ENCODE data around the gene TBC1D22A. TPM values are rescaled to one million over a fixed set of nuclear protein-coding genes. Genes with fewer than 3 reads are reported as not detected.

Gene TBC1D22A
- total and polyA plus RNA-seq, 9 of the 15 experiments (the other 6 are each of a cell fraction or from before 2014, with no cell fraction given): 0.20 to 11.5 (median 5.2) TPM

DNA sequence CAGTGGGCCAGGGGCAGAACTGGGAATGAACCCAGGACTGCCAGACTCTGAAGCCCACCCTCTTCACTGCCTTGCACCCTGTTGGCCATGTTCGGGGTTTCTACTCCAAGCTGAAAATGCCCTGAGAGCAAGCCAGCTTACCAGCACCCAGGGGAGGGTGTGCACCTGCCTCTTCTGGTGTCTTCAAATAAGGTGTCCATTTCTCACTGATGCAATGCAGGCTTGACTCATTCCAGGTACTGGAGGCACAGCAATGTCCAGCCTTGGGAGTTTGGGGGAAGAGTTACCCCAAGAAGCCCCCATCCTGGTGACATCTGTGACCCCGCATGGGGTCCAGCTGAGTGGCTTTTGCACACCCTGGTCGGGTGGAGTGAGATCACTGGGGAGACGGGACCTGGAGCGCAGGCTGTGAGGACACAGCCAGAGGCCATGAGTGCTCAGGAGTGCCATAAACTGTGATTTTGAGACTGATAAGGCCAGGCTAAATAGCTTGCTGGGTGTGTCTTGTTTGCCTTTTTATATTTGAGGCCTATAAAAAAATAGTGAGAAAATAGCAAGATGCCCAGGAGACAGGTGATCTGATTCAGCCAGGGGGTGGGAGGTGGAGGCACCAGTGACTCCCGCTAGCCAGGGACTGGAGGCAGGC lies 19.8 kb upstream of the TBC1D22A start:
- no TSS peak for BruUV-seq (replicated peaks)
- no peak overlapping the region for H3K9ac ChIP-seq (ENCODE audit: insufficient read depth in 1 of 2, low read depth in 2 of 2, low read length in 2 of 2)
- DNase-seq (ENCODE audit: extremely low read depth in 1 of 4, low spot score in 3 of 4): no peak
- no peaks in the 10 kb centered on the region for H3K9me3 ChIP-seq (replicated peaks; ENCODE audit: control insufficient read depth, insufficient read depth, low read depth, low read length)
- in situ Hi-C loops (cut with MboI) (no loop called here), intact Hi-C loops (cut with micrococcal nuclease) (no loop called here)
- no peak overlapping the region for H3K4me3 ChIP-seq
- H3K27me3 ChIP-seq (ENCODE audit: control insufficient read depth in 2 of 2, insufficient read depth in 2 of 2, low read length in 2 of 2): peaks cover 0 to 5% of the 10 kb centered on the region in 2 experiments; a peak in 2 of 5 replicates
- no peaks in the 10 kb centered on the region for H3K79me2 ChIP-seq (ENCODE audit: control insufficient read depth, insufficient read depth, low read length)
- ATAC-seq: no peak
- peaks cover 5 to 20% of the 10 kb centered on the region in 2 experiments; a peak in 3 of 5 replicates for H3K4me1 ChIP-seq (replicated peaks in 1 of 2; ENCODE audit: control insufficient read depth in 2 of 2, insufficient read depth in 2 of 2, low read length in 2 of 2)
- H4K20me1 ChIP-seq (replicated peaks; ENCODE audit: control insufficient read depth, insufficient read depth, low read length): no peaks in the 10 kb centered on the region
- WGBS (ENCODE audit: insufficient coverage, low coverage, missing lambda C conversion rate): 53% methylated on average over 4 of the region's 6 CpGs
- H3K9me1 ChIP-seq (ENCODE audit: control insufficient read depth, insufficient read depth, low read length): no peaks in the 10 kb centered on the region
- no peak overlapping the region for H3K27ac ChIP-seq (ENCODE audit: extremely low read depth, low read depth, low read length)
- no peak overlapping the region for H2AFZ ChIP-seq (ENCODE audit: low read depth, low read length)
- H3K36me3 ChIP-seq (ENCODE audit: control insufficient read depth, insufficient read depth, low read length): no peaks in the 10 kb centered on the region
- ChIA-PET CTCF (ENCODE audit: low intra/inter-chr PET ratio) (no interaction called here), POLR2A (interaction anchor here (0.5 to 3.9 kb wide), 4 partner anchors 12 to 19 kb away, joined by 3 to 21 read pairs (median 3); partner anchors contain the start of gene TBC1D22A)
- no peak overlapping the region for H3K4me2 ChIP-seq (ENCODE audit: insufficient read depth, low read length)
- no peak for FAIRE-seq
- no peak for TF ChIP-seq JUNB (CRISPR knock-in tag; conservative IDR thresholded peaks at IDR 0.05)
- TF ChIP-seq, protein P1, sequence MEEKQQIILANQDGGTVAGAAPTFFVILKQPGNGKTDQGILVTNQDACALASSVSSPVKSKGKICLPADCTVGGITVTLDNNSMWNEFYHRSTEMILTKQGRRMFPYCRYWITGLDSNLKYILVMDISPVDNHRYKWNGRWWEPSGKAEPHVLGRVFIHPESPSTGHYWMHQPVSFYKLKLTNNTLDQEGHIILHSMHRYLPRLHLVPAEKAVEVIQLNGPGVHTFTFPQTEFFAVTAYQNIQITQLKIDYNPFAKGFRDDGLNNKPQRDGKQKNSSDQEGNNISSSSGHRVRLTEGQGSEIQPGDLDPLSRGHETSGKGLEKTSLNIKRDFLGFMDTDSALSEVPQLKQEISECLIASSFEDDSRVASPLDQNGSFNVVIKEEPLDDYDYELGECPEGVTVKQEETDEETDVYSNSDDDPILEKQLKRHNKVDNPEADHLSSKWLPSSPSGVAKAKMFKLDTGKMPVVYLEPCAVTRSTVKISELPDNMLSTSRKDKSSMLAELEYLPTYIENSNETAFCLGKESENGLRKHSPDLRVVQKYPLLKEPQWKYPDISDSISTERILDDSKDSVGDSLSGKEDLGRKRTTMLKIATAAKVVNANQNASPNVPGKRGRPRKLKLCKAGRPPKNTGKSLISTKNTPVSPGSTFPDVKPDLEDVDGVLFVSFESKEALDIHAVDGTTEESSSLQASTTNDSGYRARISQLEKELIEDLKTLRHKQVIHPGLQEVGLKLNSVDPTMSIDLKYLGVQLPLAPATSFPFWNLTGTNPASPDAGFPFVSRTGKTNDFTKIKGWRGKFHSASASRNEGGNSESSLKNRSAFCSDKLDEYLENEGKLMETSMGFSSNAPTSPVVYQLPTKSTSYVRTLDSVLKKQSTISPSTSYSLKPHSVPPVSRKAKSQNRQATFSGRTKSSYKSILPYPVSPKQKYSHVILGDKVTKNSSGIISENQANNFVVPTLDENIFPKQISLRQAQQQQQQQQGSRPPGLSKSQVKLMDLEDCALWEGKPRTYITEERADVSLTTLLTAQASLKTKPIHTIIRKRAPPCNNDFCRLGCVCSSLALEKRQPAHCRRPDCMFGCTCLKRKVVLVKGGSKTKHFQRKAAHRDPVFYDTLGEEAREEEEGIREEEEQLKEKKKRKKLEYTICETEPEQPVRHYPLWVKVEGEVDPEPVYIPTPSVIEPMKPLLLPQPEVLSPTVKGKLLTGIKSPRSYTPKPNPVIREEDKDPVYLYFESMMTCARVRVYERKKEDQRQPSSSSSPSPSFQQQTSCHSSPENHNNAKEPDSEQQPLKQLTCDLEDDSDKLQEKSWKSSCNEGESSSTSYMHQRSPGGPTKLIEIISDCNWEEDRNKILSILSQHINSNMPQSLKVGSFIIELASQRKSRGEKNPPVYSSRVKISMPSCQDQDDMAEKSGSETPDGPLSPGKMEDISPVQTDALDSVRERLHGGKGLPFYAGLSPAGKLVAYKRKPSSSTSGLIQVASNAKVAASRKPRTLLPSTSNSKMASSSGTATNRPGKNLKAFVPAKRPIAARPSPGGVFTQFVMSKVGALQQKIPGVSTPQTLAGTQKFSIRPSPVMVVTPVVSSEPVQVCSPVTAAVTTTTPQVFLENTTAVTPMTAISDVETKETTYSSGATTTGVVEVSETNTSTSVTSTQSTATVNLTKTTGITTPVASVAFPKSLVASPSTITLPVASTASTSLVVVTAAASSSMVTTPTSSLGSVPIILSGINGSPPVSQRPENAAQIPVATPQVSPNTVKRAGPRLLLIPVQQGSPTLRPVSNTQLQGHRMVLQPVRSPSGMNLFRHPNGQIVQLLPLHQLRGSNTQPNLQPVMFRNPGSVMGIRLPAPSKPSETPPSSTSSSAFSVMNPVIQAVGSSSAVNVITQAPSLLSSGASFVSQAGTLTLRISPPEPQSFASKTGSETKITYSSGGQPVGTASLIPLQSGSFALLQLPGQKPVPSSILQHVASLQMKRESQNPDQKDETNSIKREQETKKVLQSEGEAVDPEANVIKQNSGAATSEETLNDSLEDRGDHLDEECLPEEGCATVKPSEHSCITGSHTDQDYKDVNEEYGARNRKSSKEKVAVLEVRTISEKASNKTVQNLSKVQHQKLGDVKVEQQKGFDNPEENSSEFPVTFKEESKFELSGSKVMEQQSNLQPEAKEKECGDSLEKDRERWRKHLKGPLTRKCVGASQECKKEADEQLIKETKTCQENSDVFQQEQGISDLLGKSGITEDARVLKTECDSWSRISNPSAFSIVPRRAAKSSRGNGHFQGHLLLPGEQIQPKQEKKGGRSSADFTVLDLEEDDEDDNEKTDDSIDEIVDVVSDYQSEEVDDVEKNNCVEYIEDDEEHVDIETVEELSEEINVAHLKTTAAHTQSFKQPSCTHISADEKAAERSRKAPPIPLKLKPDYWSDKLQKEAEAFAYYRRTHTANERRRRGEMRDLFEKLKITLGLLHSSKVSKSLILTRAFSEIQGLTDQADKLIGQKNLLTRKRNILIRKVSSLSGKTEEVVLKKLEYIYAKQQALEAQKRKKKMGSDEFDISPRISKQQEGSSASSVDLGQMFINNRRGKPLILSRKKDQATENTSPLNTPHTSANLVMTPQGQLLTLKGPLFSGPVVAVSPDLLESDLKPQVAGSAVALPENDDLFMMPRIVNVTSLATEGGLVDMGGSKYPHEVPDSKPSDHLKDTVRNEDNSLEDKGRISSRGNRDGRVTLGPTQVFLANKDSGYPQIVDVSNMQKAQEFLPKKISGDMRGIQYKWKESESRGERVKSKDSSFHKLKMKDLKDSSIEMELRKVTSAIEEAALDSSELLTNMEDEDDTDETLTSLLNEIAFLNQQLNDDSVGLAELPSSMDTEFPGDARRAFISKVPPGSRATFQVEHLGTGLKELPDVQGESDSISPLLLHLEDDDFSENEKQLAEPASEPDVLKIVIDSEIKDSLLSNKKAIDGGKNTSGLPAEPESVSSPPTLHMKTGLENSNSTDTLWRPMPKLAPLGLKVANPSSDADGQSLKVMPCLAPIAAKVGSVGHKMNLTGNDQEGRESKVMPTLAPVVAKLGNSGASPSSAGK (IDR thresholded peaks at IDR 0.05): no peak
- no peak for TF ChIP-seq RHOXF2B (CRISPR knock-in tag; conservative IDR thresholded peaks at IDR 0.05)
- no peak for TF ChIP-seq POLR2AphosphoS2 (IDR thresholded peaks at IDR 0.05; ENCODE audit: low read length)
- TF ChIP-seq RBM15 (IDR thresholded peaks at IDR 0.05; ENCODE audit: insufficient read depth, low read length): no peak
- TF ChIP-seq SIN3A (IDR thresholded peaks at IDR 0.05; ENCODE audit: borderline replicate concordance in 2 of 2, control insufficient read depth in 1 of 2, low read depth in 2 of 2, low read length in 2 of 2): no peak
- TF ChIP-seq ARID2 (IDR thresholded peaks at IDR 0.05): no peak
- TF ChIP-seq, protein P2, sequence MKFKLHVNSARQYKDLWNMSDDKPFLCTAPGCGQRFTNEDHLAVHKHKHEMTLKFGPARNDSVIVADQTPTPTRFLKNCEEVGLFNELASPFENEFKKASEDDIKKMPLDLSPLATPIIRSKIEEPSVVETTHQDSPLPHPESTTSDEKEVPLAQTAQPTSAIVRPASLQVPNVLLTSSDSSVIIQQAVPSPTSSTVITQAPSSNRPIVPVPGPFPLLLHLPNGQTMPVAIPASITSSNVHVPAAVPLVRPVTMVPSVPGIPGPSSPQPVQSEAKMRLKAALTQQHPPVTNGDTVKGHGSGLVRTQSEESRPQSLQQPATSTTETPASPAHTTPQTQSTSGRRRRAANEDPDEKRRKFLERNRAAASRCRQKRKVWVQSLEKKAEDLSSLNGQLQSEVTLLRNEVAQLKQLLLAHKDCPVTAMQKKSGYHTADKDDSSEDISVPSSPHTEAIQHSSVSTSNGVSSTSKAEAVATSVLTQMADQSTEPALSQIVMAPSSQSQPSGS (CRISPR knock-in tag; IDR thresholded peaks at IDR 0.05): no peak
- TF ChIP-seq ZNF253 (CRISPR knock-in tag; conservative IDR thresholded peaks at IDR 0.05): no peak

All from K562 (cell line).